A549 (cell line): ENCODE data around the gene HMSD. TPM values are rescaled to one million over a fixed set of nuclear protein-coding genes. Genes with fewer than 3 reads are reported as not detected.

Experiments used
- ATAC-seq, 2 experiments: fragments of 200-7000 bp in 1 of 2; fragments of >200 bp in 1 of 2; cut with Nextera tagmentation in 1 of 2; cut with Tn5 transposase in 1 of 2; 3 replicates each; pipeline versions ENCODE4 v1.8.0 to v1.9.1; 2018 to 2020; ENCODE audit warnings: mild to moderate bottlenecking in 1 of 2, moderate library complexity in 1 of 2
- CTCF ChIA-PET: fragments of 300-600 bp; sonication (Branson Sonifier 250); formaldehyde crosslinking; extraction: SDS; loops from one replicate; lab custom pipeline; 2021; ENCODE audit warnings: antibody characterized with exemption, inconsistent platforms; lab: Yijun Ruan, JAX
- POLR2A ChIA-PET: fragments of 350-600 bp; formaldehyde crosslinking; extraction: SDS; loops from one replicate; lab custom pipeline; 2021; ENCODE audit warnings: antibody characterized with exemption, inconsistent platforms; lab: Yijun Ruan, JAX
- DNase-seq, 2 experiments: peaks; one replicate each; pipeline versions ENCODE4 v3.0.0 to v3.0.0-alpha.2; 2011 to 2016; ENCODE audit warnings: low read depth in 1 of 2, low spot score in 1 of 2
- FAIRE-seq: peaks from 2 replicates; lab custom pipeline; 2011; peaks lifted over from hg19 to GRCh38; lab: Jason Lieb, UNC
- H3K27ac ChIP-seq, 2 experiments: fragments of >200 bp; sonication (Bioruptor Twin); formaldehyde crosslinking; 3 replicates each; pipeline ENCODE4 v1.5.1; 2016 to 2017
- H3K4me1 ChIP-seq: fragments of >200 bp; sonication (Bioruptor Twin); formaldehyde crosslinking; 3 replicates; pipeline ENCODE4 v1.6.1; 2016
- H3K4me2 ChIP-seq: fragments of >200 bp; sonication (Bioruptor Twin); formaldehyde crosslinking; 3 replicates; pipeline ENCODE4 v1.6.1; 2016
- H3K4me3 ChIP-seq: fragments of >200 bp; sonication (Bioruptor Twin); formaldehyde crosslinking; 3 replicates; pipeline ENCODE4 v1.5.1; 2016
- H3K9me3 ChIP-seq: fragments of >200 bp; sonication (Bioruptor Twin); formaldehyde crosslinking; 3 replicates; pipeline ENCODE4 v1.6.1; 2016
- CBX2 ChIP-seq: fragments of 200-600 bp; sonication (generic); IDR thresholded peaks from 2 replicates; pipeline ENCODE4 v1.6.1; 2016; ENCODE audit warnings: low read depth, mild to moderate bottlenecking, borderline replicate concordance
- CHD2 ChIP-seq: fragments of 150-350 bp; IDR thresholded peaks from 2 replicates; pipeline ENCODE4 v1.6.1; 2014; ENCODE audit warnings: low read length; ENCODE audit not compliant: partially characterized antibody
- CHD4 ChIP-seq: fragments of 200-600 bp; sonication (generic); IDR thresholded peaks from 2 replicates; pipeline ENCODE4 v1.6.1; 2016; ENCODE audit warnings: antibody characterized with exemption, mild to moderate bottlenecking, borderline replicate concordance
- EHF ChIP-seq: fragments of 250-450 bp; sonication (Bioruptor Pico); IDR thresholded peaks from 2 replicates; pipeline ENCODE4 v1.5.0; 2020; ENCODE audit warnings: mild to moderate bottlenecking
- ESRRA ChIP-seq: fragments of 150-350 bp; IDR thresholded peaks from 2 replicates; pipeline ENCODE4 v1.6.1; 2014; ENCODE audit warnings: mild to moderate bottlenecking, low read length, borderline replicate concordance
- HEYL ChIP-seq: fragments of 250-450 bp; sonication (Bioruptor Pico); IDR thresholded peaks from 2 replicates; pipeline ENCODE4 v1.8.0; 2021; ENCODE audit warnings: mild to moderate bottlenecking, moderate library complexity
- HOXB13 ChIP-seq: fragments of 250-450 bp; sonication (Bioruptor Pico); IDR thresholded peaks from 2 replicates; pipeline ENCODE4 v1.5.0; 2020; ENCODE audit warnings: low read depth, mild to moderate bottlenecking, moderate library complexity
- NPAS2 ChIP-seq: fragments of 250-450 bp; sonication (Bioruptor Pico); IDR thresholded peaks from 2 replicates; pipeline ENCODE4 v1.8.0; 2022; ENCODE audit warnings: mild to moderate bottlenecking, moderate library complexity, borderline replicate concordance
- NR3C1 ChIP-seq: fragments of >200 bp; sonication (Bioruptor Twin); formaldehyde crosslinking; IDR thresholded peaks from 3 replicates; pipeline ENCODE4 v1.6.1; 2017
- POLR2AphosphoS2 ChIP-seq: conservative IDR thresholded peaks from 2 replicates; pipeline ENCODE4 v1.6.1; 2012; ENCODE audit warnings: low read length, improper control_type of control experiment, inconsistent platforms
- RAD21 ChIP-seq, 2 experiments: fragments of >200 bp in 1 of 2; sonication (Bioruptor Twin) in 1 of 2; formaldehyde crosslinking in 1 of 2; IDR thresholded peaks in 1 of 2; conservative IDR thresholded peaks in 1 of 2; 2 replicates in 1 of 2; 3 replicates in 1 of 2; pipeline ENCODE4 v1.6.1; 2012 to 2018; ENCODE audit warnings: inconsistent platforms in 1 of 2
- RFX5 ChIP-seq: fragments of 450-650 bp; IDR thresholded peaks from 2 replicates; pipeline ENCODE4 v1.7.1; 2014; ENCODE audit warnings: antibody characterized with exemption, mild to moderate bottlenecking, moderate library complexity
- RNF2 ChIP-seq: fragments of 200-600 bp; sonication (generic); IDR thresholded peaks from 2 replicates; pipeline ENCODE4 v1.6.1; 2016; ENCODE audit warnings: low read depth, mild to moderate bottlenecking, antibody characterized with exemption, moderate library complexity, borderline replicate concordance
- SREBF2 ChIP-seq: fragments of 450-650 bp; IDR thresholded peaks from 2 replicates; pipeline ENCODE4 v1.6.1; 2014; ENCODE audit warnings: mild to moderate bottlenecking, moderate library complexity
- TP53 ChIP-seq: fragments of 250-450 bp; sonication (Bioruptor Pico); IDR thresholded peaks from 2 replicates; pipeline ENCODE4 v1.5.0; 2021; ENCODE audit warnings: mild to moderate bottlenecking, moderate library complexity
- WGBS: methylation state at CpG from one replicate; pipeline ENCODE4 v1.1.6; 2017; ENCODE audit errors: missing lambda C conversion rate; 5-methylcytosine and 5-hydroxymethylcytosine counted together
- polyA plus RNA-seq, 4 experiments: library from polyadenylated mRNA; depleted of rRNA in 3 of 4; stranded (reverse); fragments of >200 nt; fragmentation: RNase III in 1 of 4; extraction: RNeasy Plus Mini Kit Qiagen cat#74134 plus additional on column Dnase treatment in 1 of 4; gene quantifications; 2 replicates in 3 of 4; 3 replicates in 1 of 4; pipeline ENCODE4 v1.2.3, GENCODE V29; 2011 to 2017
- TF ChIP-seq, protein P1 (sequence below): fragments of >200 bp; sonication (Bioruptor Twin); formaldehyde crosslinking; IDR thresholded peaks from 2 replicates; pipeline ENCODE4 v1.6.1; 2016
- TF ChIP-seq, protein P2 (sequence below): IDR thresholded peaks from 2 replicates; pipeline ENCODE4 v1.6.1; 2012
- TF ChIP-seq, protein P3 (sequence below): IDR thresholded peaks from 2 replicates; pipeline ENCODE4 v1.6.1; 2012

HMSD gene
- polyA plus RNA-seq, 2 of the 4 experiments (the other 2 are of a cell fraction) = 0.13 to 0.23 TPM

DNA sequence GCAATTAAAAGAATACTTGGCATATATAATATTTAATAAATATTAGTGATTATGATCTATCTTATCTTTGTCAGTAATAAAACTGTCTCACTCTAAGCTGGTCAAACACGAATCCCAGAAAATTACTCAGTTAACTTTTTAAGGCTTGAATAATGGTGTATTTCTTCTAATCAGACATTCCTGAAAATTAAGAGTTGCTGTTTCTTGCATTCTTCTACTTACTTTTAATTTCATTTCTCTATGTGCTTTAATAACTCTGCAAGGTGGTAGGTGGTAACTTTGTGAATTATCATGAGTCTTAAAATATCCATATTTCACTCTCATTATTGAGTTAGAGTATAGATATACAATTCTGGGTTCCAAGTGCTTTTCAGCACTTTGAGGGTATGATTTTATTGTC lies 44.4 kb upstream of the HMSD start:
- TF ChIP-seq CHD4 = no peak
- TF ChIP-seq CHD2 = no peak
- TF ChIP-seq ESRRA = no peak
- TF ChIP-seq CBX2 = no peak
- TF ChIP-seq, all 56 proteins: peak for 0
- 0% methylated on average over 1 of the region's 1 CpG for WGBS
- DNase-seq = no peak
- Histone ChIP-seq H3K4me2 (no peak overlapping the region), H3K4me1 (no peaks in the 10 kb centered on the region), H3K27ac (no peak overlapping the region), H3K9me3 (no peaks in the 10 kb centered on the region), H3K4me3 (no peak overlapping the region)
- ATAC-seq = no peak
- no peak for FAIRE-seq
- POLR2A ChIA-PET = no interaction called here
- CTCF ChIA-PET = no interaction called here

DNA sequence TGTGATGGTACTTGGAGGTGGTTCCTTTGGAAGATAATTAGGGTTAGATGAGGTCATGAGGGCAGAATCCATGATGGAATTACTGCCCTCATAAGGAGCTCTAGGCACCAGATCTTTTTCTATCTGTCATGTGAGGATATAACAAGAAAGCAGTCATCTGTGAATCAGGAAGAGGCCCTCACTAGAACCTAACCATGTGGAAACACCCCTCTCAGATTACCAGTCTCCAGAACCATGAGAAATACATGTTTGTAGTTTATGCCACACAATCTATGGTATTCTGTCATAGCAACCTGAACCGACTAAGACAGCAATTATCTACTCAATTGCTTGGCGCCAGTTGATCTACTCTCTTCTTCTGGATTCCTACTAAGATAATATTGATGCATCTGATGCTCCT lies 43.7 kb upstream of the HMSD start:
- FAIRE-seq (no peak), ATAC-seq (no peak)
- CTCF ChIA-PET = interaction anchor here (1.0 kb wide), 1 partner anchor 31 kb away, joined by 3 read pairs; no protein-coding TSS in a partner anchor
- no peak overlapping the region for H3K27ac ChIP-seq
- POLR2A ChIA-PET = no interaction called here
- WGBS = 64% methylated on average over 2 of the region's 2 CpGs
- TF ChIP-seq TP53 (no peak), NPAS2 (CRISPR knock-in tag) (no peak), RFX5 (no peak), RNF2 (no peak), NR3C1 (no peak), POLR2AphosphoS2 (no peak), RAD21 (conservative IDR thresholded peaks at IDR 0.05 in 1 of 2, IDR thresholded peaks at IDR 0.05 in 1 of 2) (no peak), EHF (CRISPR knock-in tag) (no peak), HEYL (CRISPR knock-in tag) (no peak)
- TF ChIP-seq, protein P1, sequence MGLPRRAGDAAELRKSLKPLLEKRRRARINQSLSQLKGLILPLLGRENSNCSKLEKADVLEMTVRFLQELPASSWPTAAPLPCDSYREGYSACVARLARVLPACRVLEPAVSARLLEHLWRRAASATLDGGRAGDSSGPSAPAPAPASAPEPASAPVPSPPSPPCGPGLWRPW = no peak
- TF ChIP-seq, all 56 proteins: peak for 0
- DNase-seq = no peak
- Histone ChIP-seq H3K4me2 (no peak overlapping the region), H3K4me3 (no peak overlapping the region), H3K9me3 (no peaks in the 10 kb centered on the region), H3K4me1 (no peaks in the 10 kb centered on the region)

DNA sequence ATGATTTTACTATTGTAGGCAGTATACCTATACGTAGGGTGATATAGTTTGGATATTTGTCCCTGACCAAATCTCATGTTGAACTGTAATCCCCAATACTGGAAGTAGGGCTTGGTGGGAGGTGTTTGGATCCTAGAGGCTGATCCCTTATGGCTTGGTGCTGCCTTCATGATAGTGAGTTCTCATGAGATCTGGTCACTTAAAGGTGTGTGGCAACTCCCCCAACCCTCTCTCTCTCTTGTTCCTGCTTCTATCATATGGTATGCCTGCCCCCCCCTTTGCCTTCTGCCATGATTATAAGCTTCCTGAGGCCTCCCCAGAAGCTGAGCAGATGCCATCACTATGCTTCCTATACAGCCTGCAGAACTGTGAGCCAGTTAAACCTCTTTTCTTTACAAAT lies 43.0 kb upstream of the HMSD start:
- no peaks in the 10 kb centered on the region for H3K4me1 ChIP-seq
- no peaks in the 10 kb centered on the region for H3K9me3 ChIP-seq
- no peak overlapping the region for H3K4me2 ChIP-seq
- H3K4me3 ChIP-seq = no peak overlapping the region
- 0% methylated on average over 1 of the region's 1 CpG for WGBS
- CTCF ChIA-PET = interaction anchor here (1.0 kb wide), 1 partner anchor 30 kb away, joined by 3 read pairs; no protein-coding TSS in a partner anchor
- POLR2A ChIA-PET = no interaction called here
- no peak for TF ChIP-seq HOXB13 (CRISPR knock-in tag)
- TF ChIP-seq, protein P2, sequence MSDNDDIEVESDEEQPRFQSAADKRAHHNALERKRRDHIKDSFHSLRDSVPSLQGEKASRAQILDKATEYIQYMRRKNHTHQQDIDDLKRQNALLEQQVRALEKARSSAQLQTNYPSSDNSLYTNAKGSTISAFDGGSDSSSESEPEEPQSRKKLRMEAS = no peak
- TF ChIP-seq, protein P3, sequence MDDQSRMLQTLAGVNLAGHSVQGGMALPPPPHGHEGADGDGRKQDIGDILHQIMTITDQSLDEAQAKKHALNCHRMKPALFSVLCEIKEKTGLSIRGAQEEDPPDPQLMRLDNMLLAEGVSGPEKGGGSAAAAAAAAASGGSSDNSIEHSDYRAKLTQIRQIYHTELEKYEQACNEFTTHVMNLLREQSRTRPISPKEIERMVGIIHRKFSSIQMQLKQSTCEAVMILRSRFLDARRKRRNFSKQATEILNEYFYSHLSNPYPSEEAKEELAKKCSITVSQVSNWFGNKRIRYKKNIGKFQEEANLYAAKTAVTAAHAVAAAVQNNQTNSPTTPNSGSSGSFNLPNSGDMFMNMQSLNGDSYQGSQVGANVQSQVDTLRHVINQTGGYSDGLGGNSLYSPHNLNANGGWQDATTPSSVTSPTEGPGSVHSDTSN = no peak
- DNase-seq (no peak), ATAC-seq (no peak), FAIRE-seq (no peak)
- H3K27ac ChIP-seq = no peak overlapping the region

DNA sequence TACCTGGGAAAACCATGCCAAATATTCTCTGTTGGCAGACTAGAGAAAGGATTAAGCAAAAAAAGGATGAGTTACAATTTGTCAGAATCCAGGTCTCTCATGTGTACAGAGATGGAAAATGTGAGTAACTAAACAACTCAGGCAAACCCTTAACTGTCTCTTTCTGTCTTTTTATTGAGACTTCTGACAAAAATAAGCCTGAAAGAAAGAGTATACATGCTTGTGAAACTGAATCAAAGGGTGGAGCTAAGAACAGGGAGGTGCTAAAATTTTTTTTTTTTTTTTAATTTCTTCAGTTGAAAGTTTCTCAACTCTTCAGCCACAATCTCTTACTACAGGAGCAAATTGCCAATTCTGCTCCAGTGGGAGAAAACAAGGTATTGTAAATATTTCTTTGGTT lies 41.4 kb upstream of the HMSD start, which contains the start of gene SERPINB10:
SERPINB10 (plus strand) TSS at position 295 of the 400 bp plus-strand sequence. CDS start 7,553 bp downstream, outside the sequence.
- ChIA-PET POLR2A (no interaction called here), CTCF (no interaction called here)
- Histone ChIP-seq H3K9me3 (no peaks in the 10 kb centered on the region), H3K27ac (no peak within 1 kb of the TSS), H3K4me2 (no peak within 1 kb of the TSS), H3K4me1 (no peaks in the 10 kb centered on the region), H3K4me3 (no peak within 1 kb of the TSS)
- no peak for FAIRE-seq
- no peak for DNase-seq
- no peak for ATAC-seq
- no peak for TF ChIP-seq TP53
- TF ChIP-seq HEYL (CRISPR knock-in tag) = no peak
- TF ChIP-seq SREBF2 = no peak
- TF ChIP-seq ESRRA = no peak
- TF ChIP-seq, protein P2 = no peak
